ENCODE measurements around the gene SGTA.

DNA sequence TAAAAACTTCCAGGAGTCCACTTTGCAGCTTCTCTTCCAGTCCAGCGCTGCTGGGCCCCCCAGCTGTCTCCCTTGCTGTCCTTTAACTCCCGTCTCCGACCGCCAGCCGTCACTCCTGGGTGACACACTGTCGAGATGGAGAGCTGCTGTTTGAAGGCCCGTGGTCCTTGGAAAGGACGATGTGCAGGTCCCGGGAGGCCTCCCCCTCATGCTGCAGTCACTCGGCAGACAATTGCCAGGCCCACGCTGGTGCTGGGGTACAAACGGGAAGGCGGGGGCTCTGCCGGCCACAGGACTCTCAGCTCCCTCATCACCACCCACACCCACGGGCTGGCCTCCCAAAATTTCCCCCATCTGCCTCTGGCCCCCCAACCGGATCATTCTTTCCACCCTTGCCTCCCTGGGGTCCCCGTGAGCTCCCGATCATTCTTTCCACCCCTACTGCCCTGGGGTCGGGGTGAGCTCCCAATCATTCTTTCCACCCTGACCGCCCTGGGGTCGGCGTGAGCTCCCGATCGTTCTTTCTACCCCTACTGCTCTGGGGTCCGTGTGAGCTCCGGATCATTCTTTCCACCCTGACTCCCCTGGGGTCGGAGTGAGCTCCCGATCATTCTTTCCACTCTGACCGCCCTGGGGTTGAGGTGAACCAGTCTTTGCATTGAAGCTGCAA, 20.5 kb upstream of the SGTA start:
- no peak for TF ChIP-seq POLR2A (IDR thresholded peaks at IDR 0.05)
- TF ChIP-seq, protein P1, sequence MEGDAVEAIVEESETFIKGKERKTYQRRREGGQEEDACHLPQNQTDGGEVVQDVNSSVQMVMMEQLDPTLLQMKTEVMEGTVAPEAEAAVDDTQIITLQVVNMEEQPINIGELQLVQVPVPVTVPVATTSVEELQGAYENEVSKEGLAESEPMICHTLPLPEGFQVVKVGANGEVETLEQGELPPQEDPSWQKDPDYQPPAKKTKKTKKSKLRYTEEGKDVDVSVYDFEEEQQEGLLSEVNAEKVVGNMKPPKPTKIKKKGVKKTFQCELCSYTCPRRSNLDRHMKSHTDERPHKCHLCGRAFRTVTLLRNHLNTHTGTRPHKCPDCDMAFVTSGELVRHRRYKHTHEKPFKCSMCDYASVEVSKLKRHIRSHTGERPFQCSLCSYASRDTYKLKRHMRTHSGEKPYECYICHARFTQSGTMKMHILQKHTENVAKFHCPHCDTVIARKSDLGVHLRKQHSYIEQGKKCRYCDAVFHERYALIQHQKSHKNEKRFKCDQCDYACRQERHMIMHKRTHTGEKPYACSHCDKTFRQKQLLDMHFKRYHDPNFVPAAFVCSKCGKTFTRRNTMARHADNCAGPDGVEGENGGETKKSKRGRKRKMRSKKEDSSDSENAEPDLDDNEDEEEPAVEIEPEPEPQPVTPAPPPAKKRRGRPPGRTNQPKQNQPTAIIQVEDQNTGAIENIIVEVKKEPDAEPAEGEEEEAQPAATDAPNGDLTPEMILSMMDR (IDR thresholded peaks at IDR 0.05), result no peak
